GM18870 (cell line): ENCODE measurements around the gene MRPL37.

Source experiments
- ATAC-seq: cut with Tn5 transposase; IDR thresholded peaks from one replicate; pipeline ENCODE4 v1.9.1; 2021; ENCODE audit warnings: moderate library complexity; ENCODE audit not compliant: unreplicated experiment

The MRPL37 gene

DNA sequence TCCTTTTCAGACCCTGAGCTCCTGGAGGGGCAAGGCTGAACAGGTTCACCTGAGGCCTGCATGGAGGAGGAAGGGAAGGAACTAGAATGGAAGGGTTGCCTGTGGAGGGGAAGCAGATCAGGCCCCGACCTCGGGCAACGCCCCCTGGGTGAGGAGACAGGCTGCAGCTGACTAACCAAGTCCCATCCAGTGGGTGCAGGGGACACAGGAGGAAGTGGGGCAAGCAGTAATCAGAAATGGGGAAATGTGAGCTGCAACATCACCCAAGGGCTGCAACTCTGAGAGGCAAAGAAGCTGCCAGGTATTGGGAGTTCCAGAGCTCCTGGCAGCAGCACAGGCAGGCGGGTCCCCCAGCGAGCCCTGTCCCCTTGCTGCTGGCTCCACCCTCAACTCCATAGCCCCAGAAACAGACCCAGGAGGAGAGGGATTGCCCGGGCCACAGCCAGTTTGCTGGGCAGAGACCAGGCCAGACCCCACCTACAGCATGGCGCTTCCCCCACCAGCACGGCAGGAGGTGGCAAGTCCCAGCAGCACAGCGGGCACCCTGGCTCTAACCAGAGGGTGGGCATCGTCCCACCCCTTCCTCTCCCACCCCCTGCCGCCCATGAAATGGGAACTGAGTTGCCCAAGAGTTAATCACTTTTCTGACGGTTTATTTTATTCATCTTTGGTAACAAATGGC lies 38.5 kb downstream of the MRPL37 start:
- no peak for ATAC-seq

DNA sequence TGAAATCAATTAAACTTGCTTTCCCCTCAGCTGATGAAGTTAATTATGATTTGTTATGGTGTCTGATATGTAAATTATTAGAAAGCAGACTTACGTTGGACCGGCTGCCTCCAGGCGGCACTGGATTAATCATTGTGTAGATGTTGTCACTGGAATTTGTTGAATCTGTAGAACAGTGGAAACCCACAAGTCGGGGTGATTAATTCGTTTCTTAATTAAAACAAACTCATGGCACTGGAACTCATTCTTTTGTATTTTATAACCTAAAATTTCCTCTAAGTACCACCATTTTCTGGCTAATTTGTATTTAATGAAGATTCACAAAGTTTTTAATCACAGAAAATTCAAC lies 39.0 kb downstream of the MRPL37 start:
- ATAC-seq = no peak

DNA sequence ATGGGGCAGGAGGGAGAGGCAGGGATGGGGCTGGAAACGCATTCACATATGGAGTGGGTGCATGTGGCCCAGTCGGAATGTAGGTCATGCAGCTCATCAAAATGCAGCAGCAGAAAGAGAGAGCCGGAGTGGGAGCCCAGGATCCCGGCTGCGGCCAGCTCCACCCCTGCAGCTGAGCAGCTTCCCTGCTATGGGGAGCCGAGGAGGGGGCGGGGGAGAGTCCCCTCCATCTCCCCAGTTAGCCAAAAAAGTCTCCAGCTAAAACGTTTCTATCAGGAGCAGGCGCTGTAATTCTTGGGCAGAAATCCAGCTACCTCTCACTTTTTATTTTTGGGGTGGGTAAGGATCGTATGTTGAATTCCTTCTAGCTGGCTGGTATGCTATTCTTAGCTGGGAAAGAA lies 39.7 kb downstream of the MRPL37 start:
- ATAC-seq = no peak

DNA sequence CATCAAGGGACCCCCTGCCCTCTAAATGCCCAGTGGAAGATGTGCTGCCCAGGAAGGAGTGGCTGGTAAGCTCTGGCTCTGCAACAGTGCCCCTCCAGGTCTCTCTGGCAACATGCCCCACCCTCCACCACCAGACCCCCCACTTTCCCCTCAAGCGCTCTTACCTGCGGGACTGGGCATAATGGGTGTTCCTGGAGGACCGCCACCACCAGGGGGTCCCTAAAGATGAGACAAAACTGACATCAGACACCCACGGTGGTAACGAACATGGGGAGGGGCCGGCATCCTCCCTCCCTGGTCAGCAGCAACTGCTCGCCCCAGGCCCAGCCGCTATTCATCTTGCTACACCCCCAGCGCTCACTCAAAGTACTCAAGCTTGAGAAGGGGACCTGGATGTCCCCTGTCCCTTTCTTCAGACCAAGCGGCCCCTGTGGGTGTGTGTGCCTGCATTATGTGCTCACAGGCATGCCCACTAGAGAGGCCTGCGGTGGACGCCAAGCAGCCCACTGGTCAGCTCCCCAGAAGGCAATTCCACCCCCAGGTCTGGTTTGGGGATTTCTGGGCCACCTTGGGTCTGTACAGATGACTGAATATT lies 40.9 kb downstream of the MRPL37 start:
- no peak for ATAC-seq

DNA sequence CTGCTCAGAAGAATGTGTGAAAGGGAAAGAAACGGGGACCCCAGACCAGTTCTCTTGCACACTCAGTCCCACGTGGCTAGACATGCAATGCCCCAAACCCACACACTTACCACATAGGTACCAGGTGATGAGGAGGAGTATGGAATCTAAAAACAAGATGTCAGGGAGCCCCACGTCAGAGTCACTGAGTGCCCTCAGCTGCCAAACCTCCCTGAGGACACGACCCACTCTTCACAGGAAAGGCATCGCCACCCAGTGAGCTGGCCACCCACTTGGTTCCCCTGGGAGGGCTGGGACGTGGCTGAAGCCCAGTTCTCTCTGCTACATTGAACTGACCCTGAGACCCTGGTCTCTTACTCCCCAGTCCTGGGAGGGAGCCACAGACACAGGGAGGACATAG lies 41.4 kb downstream of the MRPL37 start:
- no peak for ATAC-seq

DNA sequence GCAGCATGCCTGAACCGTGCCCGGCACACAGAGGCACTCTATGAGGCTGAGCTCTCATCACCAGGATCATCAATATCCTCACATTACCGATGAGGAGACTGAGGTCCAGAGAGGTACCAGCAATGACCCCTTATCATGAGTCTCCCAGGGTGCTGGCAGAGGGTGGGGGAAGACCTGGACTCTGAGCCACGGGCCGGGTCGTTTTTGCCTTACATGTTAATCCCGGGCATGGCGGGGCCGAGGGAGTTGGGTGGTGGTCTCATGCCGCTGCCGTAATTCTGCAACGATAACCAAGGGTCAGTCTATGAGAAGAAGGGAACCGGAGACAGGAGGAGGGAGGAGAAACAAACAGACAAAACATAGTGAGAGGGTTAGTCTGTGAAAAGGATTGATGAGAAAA lies 43.1 kb downstream of the MRPL37 start:
- no peak for ATAC-seq

DNA sequence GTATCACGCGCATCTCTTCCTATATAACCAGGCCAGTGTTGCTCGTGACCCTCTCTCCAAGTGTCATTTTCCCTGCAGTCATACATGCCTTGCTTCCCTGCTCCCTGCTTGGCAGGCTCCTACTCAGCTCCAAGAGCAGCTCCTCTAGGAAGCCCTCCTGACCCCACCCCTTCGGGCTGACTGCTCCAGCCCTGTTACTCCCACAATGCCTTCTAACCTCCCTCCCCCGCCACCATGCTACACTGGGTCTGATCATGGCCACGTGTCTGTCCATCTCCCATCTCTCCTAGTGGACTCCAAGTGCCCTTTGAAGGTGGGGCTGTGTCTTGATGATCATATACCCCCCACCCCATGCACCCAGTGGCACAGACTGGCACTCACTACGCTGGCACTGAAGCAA lies 44.7 kb downstream of the MRPL37 start:
- ATAC-seq = no peak

DNA sequence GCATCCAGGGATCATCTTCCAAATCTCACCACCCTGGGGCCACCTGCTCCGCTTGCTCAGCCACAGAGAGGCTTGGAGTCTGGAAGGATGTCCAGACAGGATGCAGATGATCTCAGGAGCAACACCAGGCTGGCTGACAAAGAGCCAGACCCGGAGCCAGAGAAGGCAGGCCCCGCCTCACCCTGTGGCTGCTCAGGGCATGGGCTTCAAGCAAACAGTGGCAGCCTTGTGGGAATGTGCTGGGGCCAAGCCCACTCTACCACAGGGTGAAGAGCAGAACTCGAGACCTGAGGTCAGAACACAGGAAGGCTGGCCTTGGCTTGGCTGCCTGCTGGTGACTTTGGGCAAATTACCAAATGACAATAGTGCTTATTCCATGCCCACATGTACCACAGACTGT lies 45.5 kb downstream of the MRPL37 start:
- no peak for ATAC-seq

DNA sequence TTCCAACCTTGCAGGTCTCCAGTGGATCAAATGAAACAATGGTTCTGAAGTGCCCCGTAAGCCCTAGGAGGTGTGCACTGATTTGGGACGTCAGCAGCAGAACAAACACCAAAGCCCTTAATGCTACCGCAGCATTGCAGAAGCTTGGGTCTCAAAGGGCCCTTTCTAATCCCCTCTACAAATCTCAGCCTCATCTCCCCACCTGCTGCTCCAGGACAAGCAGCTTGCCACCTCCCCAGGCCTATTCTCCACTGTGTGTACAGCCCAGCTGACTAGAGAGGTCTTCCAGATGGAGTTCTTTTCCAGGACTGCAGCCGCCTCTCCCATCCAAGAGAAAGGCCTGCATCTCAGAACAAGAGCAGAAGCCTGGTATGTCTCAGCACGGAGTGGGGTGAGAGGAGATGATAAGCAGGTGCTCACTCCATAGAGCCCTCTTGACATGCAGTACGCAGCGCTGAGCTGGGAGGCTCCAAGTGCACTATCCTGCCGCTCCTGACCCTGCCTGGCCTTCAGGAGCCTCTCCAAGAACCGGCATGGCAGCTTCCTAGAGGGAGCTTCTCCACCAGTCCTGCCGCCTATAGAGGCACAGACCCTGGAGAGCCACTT lies 46.3 kb downstream of the MRPL37 start:
- no peak for ATAC-seq

DNA sequence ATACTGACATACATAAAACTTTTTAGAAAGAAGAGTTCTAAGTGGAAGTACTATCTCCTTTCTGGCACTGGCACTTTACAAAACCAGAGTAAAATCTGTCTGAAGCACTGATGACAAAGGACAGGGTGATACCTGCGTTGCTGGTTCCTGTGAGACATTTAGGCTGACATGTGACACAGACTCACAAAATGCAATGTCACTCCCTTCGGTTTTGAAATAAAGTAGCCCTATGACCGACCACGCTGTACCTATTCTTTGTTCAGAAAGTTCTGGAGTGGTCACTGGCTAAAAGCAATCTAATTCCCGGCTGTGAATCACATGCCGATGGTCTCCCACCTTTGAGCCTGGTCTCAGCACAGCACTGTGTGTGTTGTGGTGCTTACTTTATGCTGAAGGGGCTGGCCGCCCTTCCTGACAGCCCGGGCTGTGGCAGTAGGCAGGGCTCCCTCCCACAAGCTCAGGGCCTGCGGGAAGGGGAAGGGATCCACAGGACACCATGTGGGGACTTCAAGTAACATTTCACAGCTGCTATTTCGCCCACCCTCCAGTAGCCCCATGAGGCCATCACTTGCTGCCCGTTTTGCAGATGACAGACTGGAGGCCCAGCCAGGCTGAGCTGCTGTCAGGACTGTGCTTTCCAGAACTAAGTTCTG lies 48.0 kb downstream of the MRPL37 start:
- no peak for ATAC-seq

DNA sequence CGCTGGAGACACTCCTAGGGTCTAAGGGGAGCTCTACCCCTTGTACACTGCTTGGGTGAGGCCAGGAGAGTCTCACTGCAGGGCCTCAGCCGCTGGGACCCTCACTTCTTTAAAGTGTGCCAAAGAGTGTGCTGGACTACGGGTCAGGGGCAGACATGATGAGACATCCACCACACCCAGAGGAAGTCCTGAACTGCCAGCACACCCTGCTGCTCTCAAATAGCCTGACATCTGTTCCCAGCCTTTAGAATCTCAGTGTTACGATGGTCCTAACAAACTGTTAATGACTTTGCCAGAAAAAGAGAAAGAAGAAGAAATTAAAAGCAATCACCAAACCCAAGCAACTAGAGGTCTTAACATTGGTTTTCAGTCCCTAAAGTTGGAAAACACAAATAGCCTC lies 49.0 kb downstream of the MRPL37 start:
- ATAC-seq = no peak

DNA sequence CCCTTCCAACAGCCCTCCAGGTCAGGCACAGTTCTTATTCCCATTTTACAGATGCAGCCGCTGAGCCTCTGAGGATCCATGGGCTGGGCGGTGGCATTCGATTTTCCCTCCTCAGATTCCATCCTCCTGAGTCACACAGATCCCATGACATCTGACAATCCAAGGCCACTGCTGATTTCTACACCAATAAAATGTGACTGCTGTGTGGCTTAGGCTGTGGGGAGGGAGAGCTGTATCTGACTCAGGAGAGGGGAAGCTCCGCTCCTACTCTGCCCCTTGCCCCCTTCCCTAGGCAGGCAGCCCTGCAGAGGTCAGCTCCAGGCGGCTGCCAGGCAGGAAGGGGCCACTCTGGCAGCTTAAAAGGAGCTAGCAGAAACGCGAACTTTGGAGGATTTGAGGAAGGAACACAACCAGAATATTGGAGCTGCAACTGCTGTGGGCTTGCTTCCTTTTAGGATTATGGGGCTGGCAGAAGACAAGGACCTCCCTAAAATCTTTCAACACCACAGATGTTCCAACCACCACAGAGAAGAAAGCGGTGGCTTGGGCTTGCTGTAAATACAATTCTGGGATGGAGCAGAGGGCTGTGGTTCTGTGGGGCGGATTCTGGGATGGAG lies 50.0 kb downstream of the MRPL37 start:
- ATAC-seq = no peak

DNA sequence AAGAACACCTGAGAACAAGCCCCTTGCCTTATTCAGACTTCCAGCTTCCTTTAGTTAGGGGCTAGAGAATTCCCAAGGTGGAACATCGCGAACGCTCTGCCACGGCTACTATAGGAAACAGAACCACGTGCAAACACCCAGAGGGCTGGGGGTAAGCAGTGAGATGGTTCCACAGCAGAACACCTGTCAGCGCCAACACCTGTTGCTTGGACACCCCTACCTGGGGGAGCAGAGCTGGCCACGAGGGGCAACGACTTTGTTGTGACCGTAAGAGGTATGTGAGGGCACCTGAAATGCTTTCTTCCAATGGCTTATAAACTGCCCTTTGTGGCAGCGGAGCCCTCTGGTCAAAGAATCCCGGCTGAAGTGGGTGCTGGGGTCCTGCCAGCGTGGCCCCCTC lies 50.7 kb downstream of the MRPL37 start:
- ATAC-seq = no peak

DNA sequence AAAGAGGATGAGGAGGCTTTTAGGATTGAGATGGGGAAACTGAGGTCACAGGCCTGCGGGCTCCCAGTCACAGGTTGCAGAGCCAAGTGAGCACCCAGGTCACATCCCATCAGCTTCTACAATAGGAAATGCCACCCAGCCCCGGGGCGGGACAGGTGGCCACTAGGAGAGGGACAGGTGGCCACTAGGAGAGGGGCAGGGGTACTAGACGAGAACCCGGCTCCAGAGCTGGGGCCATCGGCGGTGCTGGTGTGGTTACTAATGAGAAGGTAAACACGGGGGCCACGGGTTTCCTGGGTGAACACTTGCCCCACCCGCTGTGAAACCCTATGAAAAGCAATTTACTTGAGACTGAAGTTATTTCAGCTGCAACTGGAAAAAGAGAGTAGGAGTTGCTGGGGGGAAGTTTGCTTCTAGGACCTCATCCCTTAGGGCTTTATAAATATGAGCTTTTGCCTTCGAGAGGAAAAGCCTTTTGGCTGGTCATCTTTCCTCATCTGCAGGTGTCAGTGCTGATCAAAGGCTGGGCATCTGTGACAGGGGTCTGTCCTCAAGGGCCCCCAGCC lies 52.5 kb downstream of the MRPL37 start:
- no peak for ATAC-seq

DNA sequence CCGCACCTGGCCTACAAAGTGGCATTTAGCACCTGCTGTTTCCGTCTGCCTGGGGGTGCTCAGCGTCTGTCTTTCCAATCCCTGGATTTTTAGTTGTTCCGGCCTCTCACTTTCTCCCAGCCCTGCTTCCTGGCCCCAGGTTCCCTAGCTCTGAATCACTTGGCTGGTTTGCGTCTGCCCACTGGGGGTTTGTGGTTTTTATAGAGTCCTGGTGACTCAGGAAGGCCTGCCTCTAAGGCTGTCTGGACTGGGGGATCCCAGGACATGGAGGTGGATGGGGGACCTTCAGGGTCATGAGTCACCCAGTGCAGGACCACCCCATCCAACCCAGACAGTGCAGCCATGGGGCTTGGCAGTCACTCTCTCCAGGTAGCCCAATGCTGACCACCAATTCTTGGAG lies 53.5 kb downstream of the MRPL37 start:
- no peak for ATAC-seq

DNA sequence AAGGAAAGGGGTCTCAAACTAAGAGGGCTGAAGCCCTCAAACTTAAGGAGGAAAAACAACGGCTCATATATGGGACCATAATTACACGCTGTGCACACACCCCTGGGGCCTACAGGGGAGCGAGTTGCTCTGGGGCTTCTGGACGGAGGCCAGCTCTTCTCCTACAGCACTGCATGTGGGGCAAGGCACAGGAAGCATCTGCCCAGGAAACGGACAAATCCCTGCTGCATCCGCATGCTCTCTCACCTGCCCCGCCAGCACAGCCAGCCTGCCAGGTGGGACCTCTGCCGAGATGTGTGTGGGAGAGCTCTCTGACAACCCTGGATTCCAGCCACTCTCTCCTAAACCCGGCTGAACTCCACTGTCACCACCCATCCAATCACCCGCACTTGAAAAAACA lies 54.1 kb downstream of the MRPL37 start:
- ATAC-seq = no peak

DNA sequence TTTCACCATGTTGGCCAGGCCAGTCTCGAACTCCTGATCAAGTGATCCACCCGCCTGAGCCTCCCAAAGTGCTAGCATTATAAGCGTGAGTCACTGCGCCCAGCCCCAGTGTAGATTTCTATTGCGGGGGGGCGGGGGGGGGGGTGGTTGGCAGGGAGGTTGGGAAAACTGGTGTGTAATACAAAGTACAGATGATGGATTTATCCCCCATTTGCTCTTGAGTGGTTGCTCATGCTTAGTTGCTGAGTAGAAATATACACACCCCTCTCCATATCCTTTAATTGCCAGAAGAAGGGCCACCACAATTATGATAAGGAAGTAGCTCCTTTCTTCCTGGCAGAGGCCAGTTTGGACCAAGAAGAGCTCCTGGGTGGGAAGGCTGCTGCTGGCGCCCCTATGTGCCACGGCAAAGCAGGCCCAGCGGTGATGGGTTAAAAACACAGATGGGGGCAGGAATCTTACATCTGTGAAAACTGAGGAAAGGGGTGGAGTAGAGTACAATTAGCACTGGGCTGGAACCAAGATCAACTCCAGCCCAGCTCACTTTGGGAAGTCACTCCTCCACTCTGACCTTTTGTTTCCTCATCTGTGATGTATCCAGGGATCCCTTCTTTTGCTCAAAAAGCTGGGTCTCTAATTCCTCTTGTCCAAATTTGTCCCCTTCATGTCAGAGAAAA lies 55.2 kb downstream of the MRPL37 start:
- no peak for ATAC-seq

DNA sequence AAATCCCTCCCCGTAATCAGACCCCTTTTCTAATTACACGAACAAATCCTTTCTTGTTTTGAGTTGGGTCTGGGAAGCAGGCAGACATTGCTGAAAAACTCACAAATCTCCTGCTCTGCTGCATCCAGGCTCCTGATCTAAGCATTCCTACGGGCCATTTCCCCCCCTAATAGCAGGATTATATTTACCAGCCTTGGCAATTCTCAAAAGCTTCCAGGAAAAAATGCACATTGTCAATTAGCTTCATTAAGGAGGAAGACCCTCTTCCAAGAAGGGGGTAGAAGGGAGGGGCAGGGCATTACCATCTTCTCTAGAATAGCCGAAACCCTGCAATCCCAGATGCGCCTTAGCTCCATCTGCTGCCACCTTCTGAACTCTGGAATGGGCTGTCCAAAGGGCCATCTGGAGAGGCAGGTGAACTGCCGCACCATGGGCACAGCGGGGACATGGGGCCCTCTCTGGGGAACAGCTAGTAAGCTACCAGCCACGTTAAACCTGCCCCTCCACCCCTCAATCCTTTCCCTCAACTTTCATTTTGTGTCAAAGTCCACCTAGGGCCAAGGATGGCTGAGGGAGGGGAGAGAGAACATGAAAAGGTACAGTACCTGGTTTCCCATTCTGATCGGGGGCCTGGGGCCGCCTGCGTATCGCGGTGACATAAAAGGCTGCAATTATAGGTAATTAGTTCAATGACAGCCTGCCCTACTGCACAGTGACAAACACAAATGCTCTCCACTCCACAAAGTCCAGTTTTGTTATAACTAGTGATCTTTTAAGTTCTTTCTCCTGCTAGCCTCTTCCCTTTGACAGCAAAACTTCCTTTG lies 56.8 kb downstream of the MRPL37 start:
- ATAC-seq = no peak

DNA sequence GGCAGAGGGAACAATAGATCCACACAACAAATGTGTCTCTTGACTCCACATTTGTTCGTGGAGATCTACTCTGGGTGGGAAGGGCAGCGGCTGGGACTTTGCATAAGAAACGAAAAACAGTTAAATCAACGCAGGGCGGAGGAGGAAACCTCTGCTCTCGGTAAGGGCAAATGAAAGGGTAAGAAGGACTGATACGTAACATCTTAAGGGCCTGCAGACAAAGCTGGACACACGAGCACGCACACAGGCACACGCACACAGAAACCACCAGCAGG lies 57.3 kb downstream of the MRPL37 start:
- ATAC-seq = no peak

DNA sequence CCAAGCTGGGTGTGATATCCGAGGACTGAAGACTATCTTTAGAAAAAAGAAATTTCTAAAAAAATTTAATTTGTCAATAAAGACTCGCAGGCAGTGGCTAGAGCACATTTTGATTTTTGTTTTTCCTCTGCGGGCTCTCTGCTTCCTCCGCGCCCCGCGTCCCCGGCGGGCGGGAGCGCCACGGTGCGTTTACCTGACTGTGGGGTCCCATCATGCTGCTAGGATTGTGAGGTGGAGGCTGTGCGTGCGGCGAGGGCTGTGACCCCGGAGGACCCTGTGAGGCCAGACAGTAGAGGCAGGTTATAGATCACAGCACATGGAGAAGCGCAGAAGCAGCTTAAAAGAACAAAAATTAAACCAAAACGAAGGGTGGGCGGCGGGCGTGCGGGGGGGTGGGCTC lies 57.9 kb downstream of the MRPL37 start:
- ATAC-seq = no peak
